ENCODE measurements around the gene NOL11.

The NOL11 gene

GRCh38 chr17:67769231-67769630 is 51.5 kb downstream of the NOL11 start:
- Histone ChIP-seq H3K4me1 (ENCODE audit: control insufficient read depth, insufficient read depth, low read length) (no peaks in the 10 kb centered on the region), H3K27me3 (ENCODE audit: control insufficient read depth, insufficient read depth, low read length) (no peaks in the 10 kb centered on the region), H3K4me3 (ENCODE audit: low read length) (no peak overlapping the region), H3K36me3 (ENCODE audit: control insufficient read depth, insufficient read depth, low read length) (no peaks in the 10 kb centered on the region), H3K9me3 (ENCODE audit: control insufficient read depth, low read length) (no peaks in the 10 kb centered on the region), H3K9ac (ENCODE audit: low read length) (no peak overlapping the region)

- Histone ChIP-seq H3K4me1 (ENCODE audit: control insufficient read depth, insufficient read depth, low read length) (no peaks in the 10 kb centered on the region), H3K9me3 (ENCODE audit: control insufficient read depth, low read length) (no peaks in the 10 kb centered on the region), H3K4me3 (ENCODE audit: low read length) (no peak overlapping the region), H3K36me3 (ENCODE audit: control insufficient read depth, insufficient read depth, low read length) (no peaks in the 10 kb centered on the region), H3K9ac (ENCODE audit: low read length) (no peak overlapping the region), H3K27me3 (ENCODE audit: control insufficient read depth, insufficient read depth, low read length) (no peaks in the 10 kb centered on the region)
Measured at GRCh38 chr17:67770539-67770938, 52.8 kb downstream of the NOL11 start.

GRCh38 chr17:67772679-67773078 is 54.9 kb downstream of the NOL11 start:
- Histone ChIP-seq H3K4me1 (ENCODE audit: control insufficient read depth, insufficient read depth, low read length) (no peaks in the 10 kb centered on the region), H3K9ac (ENCODE audit: low read length) (no peak overlapping the region), H3K36me3 (ENCODE audit: control insufficient read depth, insufficient read depth, low read length) (no peaks in the 10 kb centered on the region), H3K9me3 (ENCODE audit: control insufficient read depth, low read length) (no peaks in the 10 kb centered on the region), H3K4me3 (ENCODE audit: low read length) (no peak overlapping the region), H3K27me3 (ENCODE audit: control insufficient read depth, insufficient read depth, low read length) (no peaks in the 10 kb centered on the region)

GRCh38 chr17:67773246-67773645 is 55.5 kb downstream of the NOL11 start:
- no peaks in the 10 kb centered on the region for H3K27me3 ChIP-seq (ENCODE audit: control insufficient read depth, insufficient read depth, low read length)
- H3K36me3 ChIP-seq (ENCODE audit: control insufficient read depth, insufficient read depth, low read length): no peaks in the 10 kb centered on the region
- no peak overlapping the region for H3K4me3 ChIP-seq (ENCODE audit: low read length)
- H3K9ac ChIP-seq (ENCODE audit: low read length): no peak overlapping the region
- H3K4me1 ChIP-seq (ENCODE audit: control insufficient read depth, insufficient read depth, low read length): no peaks in the 10 kb centered on the region
- no peaks in the 10 kb centered on the region for H3K9me3 ChIP-seq (ENCODE audit: control insufficient read depth, low read length)

- no peak overlapping the region for H3K4me3 ChIP-seq (ENCODE audit: low read length)
Measured at GRCh38 chr17:67779098-67779672, 61.4 kb downstream of the NOL11 start.

GRCh38 chr17:67784364-67785121 is 66.8 kb downstream of the NOL11 start:
- Histone ChIP-seq H3K4me3 (ENCODE audit: low read length) (no peak overlapping the region), H3K9me3 (ENCODE audit: control insufficient read depth, low read length) (no peaks in the 10 kb centered on the region), H3K36me3 (ENCODE audit: control insufficient read depth, insufficient read depth, low read length) (no peaks in the 10 kb centered on the region), H3K9ac (ENCODE audit: low read length) (no peak overlapping the region), H3K4me1 (ENCODE audit: control insufficient read depth, insufficient read depth, low read length) (peaks cover 17% of the 10 kb centered on the region), H3K27me3 (ENCODE audit: control insufficient read depth, insufficient read depth, low read length) (no peaks in the 10 kb centered on the region)

More at GRCh38 chr17:67779098-67779672, 61.4 kb downstream of the NOL11 start:
- Histone ChIP-seq H3K4me1 (ENCODE audit: control insufficient read depth, insufficient read depth, low read length) (peaks cover 10% of the 10 kb centered on the region), H3K9me3 (ENCODE audit: control insufficient read depth, low read length) (no peaks in the 10 kb centered on the region), H3K36me3 (ENCODE audit: control insufficient read depth, insufficient read depth, low read length) (no peaks in the 10 kb centered on the region), H3K9ac (ENCODE audit: low read length) (no peak overlapping the region), H3K27me3 (ENCODE audit: control insufficient read depth, insufficient read depth, low read length) (no peaks in the 10 kb centered on the region)

GRCh38 chr17:67785122-67785477 is 67.4 kb downstream of the NOL11 start:
- peaks cover 17% of the 10 kb centered on the region for H3K4me1 ChIP-seq (ENCODE audit: control insufficient read depth, insufficient read depth, low read length)
- no peak overlapping the region for H3K4me3 ChIP-seq (ENCODE audit: low read length)
- H3K9ac ChIP-seq (ENCODE audit: low read length): no peak overlapping the region
- H3K27me3 ChIP-seq (ENCODE audit: control insufficient read depth, insufficient read depth, low read length): no peaks in the 10 kb centered on the region
- H3K9me3 ChIP-seq (ENCODE audit: control insufficient read depth, low read length): no peaks in the 10 kb centered on the region
- no peaks in the 10 kb centered on the region for H3K36me3 ChIP-seq (ENCODE audit: control insufficient read depth, insufficient read depth, low read length)

GRCh38 chr17:67785504-67785903 is 67.8 kb downstream of the NOL11 start:
- Histone ChIP-seq H3K27me3 (ENCODE audit: control insufficient read depth, insufficient read depth, low read length) (no peaks in the 10 kb centered on the region), H3K9ac (ENCODE audit: low read length) (no peak overlapping the region), H3K36me3 (ENCODE audit: control insufficient read depth, insufficient read depth, low read length) (no peaks in the 10 kb centered on the region), H3K4me1 (ENCODE audit: control insufficient read depth, insufficient read depth, low read length) (peaks cover 17% of the 10 kb centered on the region), H3K4me3 (ENCODE audit: low read length) (no peak overlapping the region), H3K9me3 (ENCODE audit: control insufficient read depth, low read length) (no peaks in the 10 kb centered on the region)

Data from mucosa of stomach (tissue), 1 donor.